ENCODE measurements around the gene SCGB1D4.

- TF ChIP-seq SMC3 (IDR thresholded peaks at IDR 0.05; ENCODE audit: low read depth, low read length): no peak
- TF ChIP-seq CTCF (conservative IDR thresholded peaks at IDR 0.05; ENCODE audit: low read depth, low read length): no peak
- no peak for TF ChIP-seq POLR2A (IDR thresholded peaks at IDR 0.05; ENCODE audit: low read depth, low read length)
- TF ChIP-seq MXI1 (IDR thresholded peaks at IDR 0.05; ENCODE audit: borderline replicate concordance, low read depth, low read length): no peak
- no peak for TF ChIP-seq CHD1 (IDR thresholded peaks at IDR 0.05; ENCODE audit: low read depth, low read length)
- no peak for TF ChIP-seq RFX5 (IDR thresholded peaks at IDR 0.05; ENCODE audit: low read depth, low read length)
- no peak for TF ChIP-seq RAD21 (IDR thresholded peaks at IDR 0.05; ENCODE audit: low read length)
- TF ChIP-seq MAFK (IDR thresholded peaks at IDR 0.05; ENCODE audit: low read depth, low read length): no peak
- no peak for TF ChIP-seq FOS (IDR thresholded peaks at IDR 0.05; ENCODE audit: low read depth, low read length)
- TF ChIP-seq RCOR1 (IDR thresholded peaks at IDR 0.05; ENCODE audit: insufficient replicate concordance, low read length): no peak
Observed at GRCh38 chr11:62309991-62310390, 11.1 kb upstream of the SCGB1D4 start.
